Measurements from ENCODE around the gene PROSER3. TPM values are rescaled to one million over a fixed set of nuclear protein-coding genes. Genes with fewer than 3 reads are reported as not detected.

The PROSER3 gene
- polyA plus RNA-seq, 1 experiment, result 5.2 TPM

GRCh38 chr19:35816262-35816661, 58.3 kb downstream of the PROSER3 start:
- Histone ChIP-seq H3K27me3 (ENCODE audit: control insufficient read depth, insufficient read depth, low read length) (peaks cover 22% of the 10 kb centered on the region), H3K27ac (ENCODE audit: low read depth, low read length) (no peak overlapping the region), H3K4me3 (ENCODE audit: low read depth, low read length) (no peak overlapping the region), H3K9me3 (ENCODE audit: control insufficient read depth, insufficient read depth, low read length) (no peaks in the 10 kb centered on the region)
- no peak for TF ChIP-seq CTCF (IDR thresholded peaks at IDR 0.05; ENCODE audit: low read depth, low read length)
- CTCF ChIA-PET, result no interaction called here
- no peak for DNase-seq (ENCODE audit: low read depth, low spot score)
- POLR2A ChIA-PET, result no interaction called here

DNA sequence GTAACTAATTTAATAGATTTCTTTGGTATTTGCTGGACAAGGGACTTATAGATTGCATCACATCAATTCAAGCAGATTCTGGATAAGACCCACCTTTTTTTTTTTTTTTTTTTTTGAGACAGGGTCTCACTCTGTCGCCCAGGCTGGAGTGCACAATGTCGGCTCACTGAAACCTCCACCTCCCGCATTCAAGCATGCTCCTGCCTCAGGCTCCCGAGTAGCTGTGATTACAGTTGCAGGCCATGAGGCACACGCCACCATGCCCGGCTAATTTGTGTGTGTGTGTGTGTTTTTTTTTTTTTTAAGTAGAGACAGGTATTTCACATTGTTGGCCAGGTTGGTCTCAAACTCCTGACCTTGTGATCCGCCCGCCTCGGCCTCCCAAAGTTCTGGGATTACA, 58.9 kb downstream of the PROSER3 start:
- H3K27ac ChIP-seq (ENCODE audit: low read depth, low read length), result no peak overlapping the region
- no peak for TF ChIP-seq CTCF (IDR thresholded peaks at IDR 0.05; ENCODE audit: low read depth, low read length)
- ChIA-PET POLR2A (no interaction called here), CTCF (no interaction called here)
- DNase-seq (ENCODE audit: low read depth, low spot score), result no peak
- peaks cover 17% of the 10 kb centered on the region for H3K27me3 ChIP-seq (ENCODE audit: control insufficient read depth, insufficient read depth, low read length)
- H3K4me3 ChIP-seq (ENCODE audit: low read depth, low read length), result no peak overlapping the region
- no peaks in the 10 kb centered on the region for H3K9me3 ChIP-seq (ENCODE audit: control insufficient read depth, insufficient read depth, low read length)

DNA sequence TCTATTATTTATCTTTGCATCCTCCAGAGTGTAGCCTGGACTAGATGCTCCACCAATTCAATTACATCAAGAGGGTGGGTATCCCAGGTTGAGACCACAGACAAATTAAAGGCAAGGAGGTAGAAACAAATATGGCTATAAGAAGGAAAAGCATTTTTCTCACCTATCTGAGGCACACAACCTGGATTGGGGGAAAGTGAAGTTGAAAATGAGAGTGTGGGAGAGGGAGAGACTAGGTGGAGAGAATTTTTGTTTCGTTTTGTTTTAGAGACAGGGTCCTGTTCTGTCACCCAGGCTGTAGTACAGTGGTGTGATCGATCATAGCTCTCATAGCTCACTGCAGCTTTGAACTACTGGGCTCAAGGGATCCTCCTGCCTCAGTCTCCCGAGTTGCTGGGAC, 60.5 kb downstream of the PROSER3 start:
- Histone ChIP-seq H3K9me3 (ENCODE audit: control insufficient read depth, insufficient read depth, low read length) (no peaks in the 10 kb centered on the region), H3K27ac (ENCODE audit: low read depth, low read length) (no peak overlapping the region), H3K4me3 (ENCODE audit: low read depth, low read length) (no peak overlapping the region), H3K27me3 (ENCODE audit: control insufficient read depth, insufficient read depth, low read length) (peaks cover 10% of the 10 kb centered on the region)
- CTCF ChIA-PET, result interaction anchor here (0.5 to 2.3 kb wide), 3 partner anchors 122 to 822 kb away, joined by 4 to 22 read pairs (median 5); no protein-coding TSS in a partner anchor
- no peak for TF ChIP-seq CTCF (IDR thresholded peaks at IDR 0.05; ENCODE audit: low read depth, low read length)
- no peak for DNase-seq (ENCODE audit: low read depth, low spot score)
- POLR2A ChIA-PET, result no interaction called here

Other genes with a start within 250 kb of the PROSER3 start
- 1.3 and 1.6 TPM in 2 replicates for gene DMKN, start 244.5 kb upstream of the PROSER3 start, polyA plus RNA-seq (2011; rRNA removed)
- gene SBSN, start 229.9 kb upstream of the PROSER3 start, polyA plus RNA-seq (2011; rRNA removed), result 1.8 and 2.1 TPM in 2 replicates
- not detected in 2 replicates for gene GAPDHS, start 224.7 kb upstream of the PROSER3 start, polyA plus RNA-seq (2011; rRNA removed)
- 88.7 and 116 TPM in 2 replicates for gene TMEM147, start 212.6 kb upstream of the PROSER3 start, polyA plus RNA-seq (2011; rRNA removed)
- not detected in 2 replicates for gene ATP4A, start 194.5 kb upstream of the PROSER3 start, polyA plus RNA-seq (2011; rRNA removed)
- gene PMIS2, start 172.0 kb upstream of the PROSER3 start, polyA plus RNA-seq (2011; rRNA removed), result not detected in 2 replicates
- gene HAUS5, start 145.4 kb upstream of the PROSER3 start, polyA plus RNA-seq (2011; rRNA removed), result 1.9 and 2.3 TPM in 2 replicates
- 33.4 and 35.6 TPM in 2 replicates for gene RBM42, start 129.1 kb upstream of the PROSER3 start, polyA plus RNA-seq (2011; rRNA removed)
- 0.33 and 0.36 TPM in 2 replicates for gene ETV2, start 116.4 kb upstream of the PROSER3 start, polyA plus RNA-seq (2011; rRNA removed)
- 398 and 527 TPM in 2 replicates for gene COX6B1, start 109.9 kb upstream of the PROSER3 start, polyA plus RNA-seq (2011; rRNA removed)
- gene UPK1A, start 91.7 kb upstream of the PROSER3 start, polyA plus RNA-seq (2011; rRNA removed), result 0.07 TPM in 1 of 2 replicates, not detected in the other
- gene ZBTB32, start 53.6 kb upstream of the PROSER3 start, polyA plus RNA-seq (2011; rRNA removed), result not detected in 2 replicates
- gene KMT2B, start 40.2 kb upstream of the PROSER3 start, polyA plus RNA-seq (2011; rRNA removed), result 6.1 and 8.7 TPM in 2 replicates
- gene IGFLR1, start 15.7 kb upstream of the PROSER3 start, polyA plus RNA-seq (2011; rRNA removed), result 1.3 and 2.0 TPM in 2 replicates
- gene U2AF1L4, start 12.8 kb upstream of the PROSER3 start, polyA plus RNA-seq (2011; rRNA removed), result 10.2 and 11.8 TPM in 2 replicates
- 41.0 and 52.7 TPM in 2 replicates for gene PSENEN, start 12.5 kb upstream of the PROSER3 start, polyA plus RNA-seq (2011; rRNA removed)
- 5.5 and 7.6 TPM in 2 replicates for gene LIN37, start 9.6 kb upstream of the PROSER3 start, polyA plus RNA-seq (2011; rRNA removed)
- 31.7 and 46.5 TPM in 2 replicates for gene HSPB6, start 1.1 kb upstream of the PROSER3 start, polyA plus RNA-seq (2011; rRNA removed)
- gene ARHGAP33, start 17.4 kb downstream of the PROSER3 start, polyA plus RNA-seq (2011; rRNA removed), result 0.82 and 1.2 TPM in 2 replicates
- not detected in 2 replicates for gene PRODH2, start 54.7 kb downstream of the PROSER3 start, polyA plus RNA-seq (2011; rRNA removed)
- gene NPHS1, start 94.3 kb downstream of the PROSER3 start, polyA plus RNA-seq (2011; rRNA removed), result not detected in 2 replicates
- gene KIRREL2, start 98.7 kb downstream of the PROSER3 start, polyA plus RNA-seq (2011; rRNA removed), result not detected in 2 replicates
- gene APLP1, start 110.4 kb downstream of the PROSER3 start, polyA plus RNA-seq (2011; rRNA removed), result 6.8 and 10.9 TPM in 2 replicates
- 1.5 and 2.3 TPM in 2 replicates for gene NFKBID, start 142.4 kb downstream of the PROSER3 start, polyA plus RNA-seq (2011; rRNA removed)
- 0.31 and 0.42 TPM in 2 replicates for gene HCST, start 144.4 kb downstream of the PROSER3 start, polyA plus RNA-seq (2011; rRNA removed)
- gene TYROBP, start 150.1 kb downstream of the PROSER3 start, polyA plus RNA-seq (2011; rRNA removed), result not detected in 2 replicates
- gene LRFN3, start 178.2 kb downstream of the PROSER3 start, polyA plus RNA-seq (2011; rRNA removed), result 0.69 and 1.1 TPM in 2 replicates
- 7.5 and 8.3 TPM in 2 replicates for gene SDHAF1, start 237.0 kb downstream of the PROSER3 start, polyA plus RNA-seq (2011; rRNA removed)